ENCODE results near the gene NTN4.
"Not testable (repeated sequence)": the region's sequence is repeated elsewhere in the genome, so short reads cannot be mapped to it uniquely, and the experiment has no call there.

NTN4 gene

DNA sequence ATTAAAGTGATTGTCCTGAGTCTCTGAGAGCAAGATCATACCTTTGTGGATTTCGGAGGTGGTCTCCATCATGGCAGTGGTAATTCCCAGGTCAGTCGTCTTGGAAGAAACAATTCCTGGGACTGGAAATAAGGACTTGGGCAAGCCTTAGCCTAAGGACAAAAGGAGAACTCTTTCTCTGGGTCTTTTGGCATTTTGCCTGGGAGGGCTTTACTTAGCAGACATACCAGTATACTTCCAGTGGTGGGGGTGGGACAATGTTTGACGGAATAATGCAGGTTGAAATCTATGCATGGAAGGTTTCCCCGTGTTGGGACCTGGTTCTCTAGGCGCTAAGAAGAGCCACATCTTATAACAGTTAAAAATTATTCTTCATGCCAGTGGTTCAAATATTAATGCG is 168.8 kb downstream of the NTN4 start:
- no peak for DNase-seq

DNA sequence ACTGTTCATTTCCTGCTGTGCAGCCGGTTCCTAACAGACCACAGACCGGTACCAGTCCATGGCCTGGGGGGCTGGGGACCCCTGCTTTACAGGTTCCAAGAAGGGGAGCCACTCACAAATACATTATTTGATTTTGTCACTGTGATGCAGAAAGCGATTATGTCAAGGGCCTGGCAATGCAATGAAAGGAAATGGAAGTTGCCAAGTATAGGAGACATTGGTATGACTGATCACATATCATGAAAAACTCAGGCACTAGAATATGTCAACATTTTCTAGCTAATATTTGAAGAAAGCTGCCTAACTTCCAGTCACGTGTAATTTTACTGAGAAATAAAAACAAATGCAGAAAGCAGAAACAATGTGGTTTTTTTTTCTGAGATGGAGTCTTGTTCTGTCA is 170.4 kb downstream of the NTN4 start:
- no peak for DNase-seq

DNA sequence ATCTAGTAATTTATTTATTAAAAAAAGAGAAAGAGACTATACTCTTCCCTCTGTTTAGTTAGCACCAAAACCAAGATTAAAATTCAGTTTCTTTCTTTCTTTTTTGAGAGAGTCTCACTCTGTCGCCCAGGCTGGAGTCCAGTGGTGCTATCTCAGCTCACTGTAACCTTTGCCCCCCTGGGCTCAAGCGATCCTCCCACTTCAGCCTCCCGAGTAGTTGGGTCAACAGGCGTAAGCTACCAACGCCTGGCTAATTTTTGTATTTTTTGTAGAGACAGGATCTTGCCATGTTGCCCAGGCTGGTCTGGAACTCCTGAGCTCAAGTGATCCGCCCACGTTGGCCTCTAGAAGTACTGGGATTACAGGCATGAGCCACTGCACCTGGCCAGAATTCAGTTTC is 174.1 kb downstream of the NTN4 start:
- DNase-seq: not testable (repeated sequence)

DNA sequence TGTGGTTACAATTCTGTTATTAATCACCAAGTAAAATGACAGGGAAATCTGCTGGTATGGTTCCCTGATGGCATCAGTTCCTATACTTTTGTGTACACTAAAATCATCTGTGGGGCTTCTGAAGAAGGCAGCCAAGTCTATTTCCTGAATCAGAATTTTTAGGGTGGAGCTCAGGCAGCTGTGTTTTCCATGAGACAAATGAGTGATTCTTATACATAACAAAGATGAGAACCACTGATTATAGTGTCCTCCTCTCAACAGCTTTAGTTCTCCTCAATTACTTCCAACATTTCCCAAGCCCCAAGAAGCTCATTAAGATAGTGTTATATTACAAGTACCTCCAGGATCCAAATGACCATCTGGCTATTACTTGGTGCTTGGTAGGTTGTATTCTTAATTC is 174.8 kb downstream of the NTN4 start:
- no peak for DNase-seq

DNA sequence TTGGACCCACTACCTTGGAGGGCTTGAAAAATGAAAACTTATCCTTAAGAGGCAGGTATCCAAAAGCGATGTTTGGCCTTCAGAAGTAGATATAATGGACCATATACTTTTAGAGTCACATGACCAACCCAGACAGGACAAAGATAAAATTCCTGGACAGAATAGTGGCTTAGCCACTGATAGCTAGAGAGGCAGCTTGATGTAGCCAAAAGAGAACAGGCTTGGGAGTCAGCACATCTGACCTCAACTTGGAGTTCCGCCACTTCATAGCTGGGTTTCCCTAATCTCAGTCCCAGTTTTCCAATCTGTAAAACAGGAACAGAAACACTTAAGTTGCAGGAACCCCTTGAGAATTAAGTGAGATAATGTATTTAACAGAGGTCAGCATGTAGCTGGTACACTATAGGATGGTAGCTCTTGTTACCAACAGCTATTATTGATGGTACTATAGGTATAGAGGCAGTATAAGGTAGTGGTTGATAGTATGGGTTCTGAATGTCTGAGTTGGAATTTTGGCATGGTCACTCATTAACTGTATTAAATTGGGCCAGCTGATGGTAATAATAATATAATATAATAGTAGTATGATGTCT is 176.1 kb downstream of the NTN4 start:
- DNase-seq: no peak

DNA sequence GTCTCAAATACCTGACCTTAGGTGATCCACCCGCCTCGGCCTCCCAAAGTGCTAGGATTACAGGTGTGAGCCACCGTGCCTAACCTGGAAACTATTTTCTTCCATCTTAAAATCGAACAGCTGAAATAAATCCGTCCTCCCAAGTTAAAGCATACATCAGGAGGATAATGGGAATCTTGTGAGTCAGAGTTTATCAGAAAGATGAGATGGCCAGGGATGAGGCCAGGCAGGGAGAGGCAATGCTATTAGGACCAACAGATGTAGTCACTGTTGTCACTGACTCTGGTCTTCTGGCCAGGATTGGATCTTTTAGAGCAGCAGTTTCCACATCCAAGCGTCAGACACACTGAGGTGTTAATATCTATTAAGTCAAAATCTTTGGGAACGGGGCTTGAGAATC is 177.5 kb downstream of the NTN4 start:
- no peak for DNase-seq

DNA sequence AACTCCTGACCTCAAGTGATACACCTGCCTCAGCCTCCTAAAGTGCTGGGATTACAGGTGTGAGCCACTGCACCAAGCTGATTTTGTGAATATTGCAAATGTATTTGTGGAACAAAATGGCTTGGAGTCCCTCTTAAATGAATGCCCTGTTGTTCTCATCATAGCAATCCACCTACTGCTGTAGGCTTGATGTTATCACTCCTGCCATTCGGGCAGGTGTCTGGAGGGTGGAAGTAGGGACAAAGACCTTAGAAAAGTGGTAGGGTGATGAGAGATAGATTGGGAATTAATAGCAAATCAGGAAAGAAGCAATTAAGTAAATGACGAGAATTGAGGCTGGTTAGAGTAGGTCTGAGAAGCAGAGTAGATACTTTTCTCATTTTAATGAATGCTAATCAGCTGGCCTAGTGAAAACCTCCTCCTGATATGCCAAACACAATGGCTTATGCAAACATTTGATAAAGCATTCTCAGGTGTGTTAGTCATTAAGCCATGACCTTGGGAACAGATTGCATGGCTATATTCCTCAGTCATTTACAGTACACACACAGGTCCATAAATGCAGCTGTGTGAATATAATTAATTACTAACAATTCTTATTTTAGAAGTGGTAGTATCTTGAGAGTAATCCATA is 178.8 kb downstream of the NTN4 start:
- DNase-seq: no peak

DNA sequence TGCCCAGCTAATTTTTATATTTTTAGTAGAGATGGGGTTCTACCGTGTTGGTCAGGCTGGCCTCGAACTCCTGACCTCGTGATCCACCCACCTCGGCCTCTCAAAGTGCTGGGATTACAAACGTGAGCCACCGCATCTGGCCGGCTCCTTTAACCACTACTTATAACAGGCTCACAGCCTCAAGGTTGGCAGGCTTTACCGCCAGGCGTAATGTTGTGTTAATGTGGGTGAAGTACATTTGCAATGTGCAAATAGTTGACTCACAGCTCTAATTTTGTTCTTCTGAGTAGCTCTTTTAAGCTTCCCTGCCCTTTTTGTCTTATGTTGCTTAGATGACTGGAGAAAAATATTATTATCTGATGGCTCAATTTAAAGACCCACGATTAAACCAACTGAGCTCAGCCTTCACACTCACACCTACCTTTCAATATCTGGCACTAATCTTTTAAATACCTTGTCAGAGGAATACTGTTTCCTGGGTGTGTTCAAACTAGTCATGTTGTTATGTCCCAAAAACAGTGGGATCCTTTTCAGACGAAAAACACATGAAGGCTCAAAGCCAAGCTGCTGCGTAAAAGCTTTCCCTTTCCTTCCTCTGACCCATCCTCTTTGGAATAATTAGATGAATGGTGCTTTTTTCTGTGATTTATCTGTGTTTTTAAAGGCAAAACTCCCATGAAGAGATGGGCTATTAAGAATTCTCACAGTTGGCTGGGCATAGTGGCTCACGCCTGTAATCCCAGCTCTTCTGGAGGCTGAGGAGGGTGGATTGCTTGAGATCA is 182.1 kb downstream of the NTN4 start:
- no peak for DNase-seq
